Hematopoietic multipotent progenitor cell treated with erythropoietin and hydrocortisone succinate and interleukin-3 and kit ligand, for 17 days (in vitro differentiated cells): Measurements from ENCODE around the gene DMAP1.

Experiments used
- DNase-seq: peaks from one replicate; pipeline ENCODE4 v3.0.0-alpha.2; 2015; ENCODE audit warnings: low spot score

Gene DMAP1

DNA sequence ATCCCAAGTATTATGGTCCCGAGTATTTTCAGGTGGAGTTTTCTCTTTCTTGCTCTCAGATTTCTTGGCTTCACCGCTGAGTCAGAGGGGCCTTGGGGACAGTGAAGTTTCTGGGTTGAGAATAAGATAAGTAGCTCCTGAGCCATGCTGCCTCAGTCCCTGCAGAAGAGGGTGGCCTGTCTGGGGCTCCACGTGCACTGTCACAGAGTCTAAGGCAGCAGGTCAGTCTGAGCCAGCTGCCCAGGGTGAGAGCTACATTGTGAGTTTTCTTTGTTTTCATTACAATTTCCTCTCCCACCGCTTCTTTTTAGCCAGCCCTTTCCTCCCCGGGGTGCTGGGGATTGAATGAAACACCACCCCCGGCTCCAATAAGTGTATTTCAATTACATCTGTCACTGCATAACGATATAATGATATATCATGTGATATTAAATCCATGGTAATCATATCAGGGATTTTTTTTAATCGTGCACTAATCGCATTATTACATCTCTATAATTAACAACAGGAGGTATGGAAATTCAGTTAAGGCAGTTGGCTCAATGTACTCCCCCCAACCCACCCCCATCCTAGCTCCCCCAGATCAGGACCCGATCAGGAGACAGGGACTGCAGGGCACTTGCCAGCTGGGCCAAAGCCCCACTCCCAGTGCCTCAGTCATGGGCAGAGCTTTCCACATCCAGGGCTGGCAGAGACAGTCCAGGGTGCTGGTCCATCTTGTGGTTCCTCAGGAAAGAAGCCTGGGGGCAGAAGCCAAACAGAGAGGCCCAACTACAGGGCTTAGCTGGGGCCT lies 43.7 kb downstream of the DMAP1 start:
- DNase-seq: no peak

GRCh38 chr1:44259090-44259489 lies 45.8 kb downstream of the DMAP1 start:
- DNase-seq: no peak

GRCh38 chr1:44260792-44261170 lies 47.5 kb downstream of the DMAP1 start:
- DNase-seq: no peak

- no peak for DNase-seq
Observed at GRCh38 chr1:44261171-44261817, 48.0 kb downstream of the DMAP1 start.

GRCh38 chr1:44261962-44262361 lies 48.7 kb downstream of the DMAP1 start:
- no peak for DNase-seq

DNA sequence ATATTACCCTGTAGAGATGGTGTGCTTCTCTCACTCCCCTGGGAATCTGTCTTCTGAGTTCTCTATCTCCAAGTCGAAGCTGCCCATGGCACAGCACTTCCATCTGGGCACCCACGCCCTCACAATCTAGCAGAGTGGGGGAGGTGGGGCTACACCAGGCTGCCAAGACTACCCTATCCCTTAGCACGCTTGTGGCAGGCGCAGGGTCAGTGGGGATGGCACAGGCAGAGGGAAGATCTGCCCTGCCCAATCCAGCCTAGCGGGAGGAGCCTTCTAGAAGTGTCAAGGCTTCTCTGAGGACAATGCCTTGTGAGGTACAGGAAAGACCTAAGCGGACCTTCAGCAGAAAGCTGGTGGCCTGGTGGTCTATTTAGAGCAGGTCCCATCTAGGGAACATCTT lies 49.1 kb downstream of the DMAP1 start:
- DNase-seq: no peak

DNA sequence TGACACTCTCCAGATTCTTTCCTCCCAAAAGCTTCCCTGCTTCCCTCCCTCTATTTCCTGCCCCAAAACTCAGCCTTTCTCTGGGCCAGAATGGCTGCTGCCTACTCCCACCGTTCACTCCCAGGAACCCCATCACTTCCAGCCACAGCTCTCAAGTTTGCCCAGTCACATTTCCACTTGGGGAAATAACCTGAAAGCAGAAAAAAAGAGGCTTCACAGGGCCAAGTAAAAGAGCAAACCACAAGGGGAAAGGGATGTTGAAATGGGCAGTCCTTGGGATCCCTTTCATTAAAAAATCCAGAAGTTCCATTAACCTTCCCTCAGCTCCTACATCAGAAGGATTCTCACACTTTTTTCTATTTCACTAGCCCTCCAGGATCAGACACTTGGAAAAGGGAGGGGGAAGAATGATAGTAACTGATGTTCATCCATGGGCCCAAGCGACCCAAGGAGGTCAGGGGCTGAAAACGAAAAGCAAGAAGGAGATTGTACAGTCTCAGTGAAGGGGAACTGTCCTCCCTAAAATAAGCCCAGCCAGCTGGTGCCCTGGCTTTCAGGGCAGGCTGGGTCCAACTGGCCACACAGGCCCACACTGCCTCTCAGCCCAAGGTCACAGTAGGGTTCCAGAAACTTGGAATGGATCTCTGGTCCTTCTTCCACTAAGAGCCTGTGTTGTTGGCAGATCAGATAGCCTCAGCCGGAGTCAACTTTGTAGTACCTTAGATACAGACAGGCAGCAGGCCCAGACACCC lies 49.7 kb downstream of the DMAP1 start:
- DNase-seq: no peak

GRCh38 chr1:44263568-44264450 lies 50.5 kb downstream of the DMAP1 start:
- DNase-seq: no peak

DNA sequence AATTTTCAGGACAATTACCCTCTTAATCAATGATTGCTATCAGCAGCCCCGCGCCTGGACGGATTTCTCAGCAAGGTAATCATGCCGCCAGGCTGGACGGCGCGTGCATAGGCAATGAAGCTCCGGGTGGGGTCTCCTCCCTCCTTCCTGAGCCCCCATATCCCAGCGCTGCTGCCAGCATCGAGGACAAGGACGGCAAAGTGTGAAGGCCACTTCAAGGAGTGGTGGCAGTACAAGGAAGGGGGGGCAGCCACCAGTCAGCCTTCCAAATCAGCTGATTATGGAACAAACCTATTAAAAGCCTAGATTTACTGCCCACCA lies 51.1 kb downstream of the DMAP1 start:
- DNase-seq: no peak

GRCh38 chr1:44265656-44266358 lies 52.5 kb downstream of the DMAP1 start:
- DNase-seq: no peak

- DNase-seq: no peak
Observed at GRCh38 chr1:44266400-44267344, 53.4 kb downstream of the DMAP1 start.

DNA sequence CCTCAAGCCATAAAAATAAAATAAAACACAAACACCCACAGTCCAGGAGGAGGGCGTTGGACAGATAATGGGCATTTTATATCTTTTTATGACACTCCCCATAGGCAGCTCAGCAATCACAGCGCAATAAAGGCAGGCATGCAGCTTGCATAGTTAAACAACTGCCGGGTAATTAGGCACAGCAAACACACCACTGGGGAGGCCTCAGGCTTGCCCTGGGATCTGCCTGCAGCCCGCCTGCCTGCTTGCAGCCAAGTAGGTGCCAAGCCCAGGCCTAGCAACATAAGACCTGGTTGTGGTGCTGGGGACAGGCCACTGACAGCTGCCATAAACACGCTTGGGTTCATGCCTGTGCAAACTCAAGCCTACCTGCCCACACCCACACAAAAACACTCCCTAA lies 54.2 kb downstream of the DMAP1 start:
- no peak for DNase-seq

DNA sequence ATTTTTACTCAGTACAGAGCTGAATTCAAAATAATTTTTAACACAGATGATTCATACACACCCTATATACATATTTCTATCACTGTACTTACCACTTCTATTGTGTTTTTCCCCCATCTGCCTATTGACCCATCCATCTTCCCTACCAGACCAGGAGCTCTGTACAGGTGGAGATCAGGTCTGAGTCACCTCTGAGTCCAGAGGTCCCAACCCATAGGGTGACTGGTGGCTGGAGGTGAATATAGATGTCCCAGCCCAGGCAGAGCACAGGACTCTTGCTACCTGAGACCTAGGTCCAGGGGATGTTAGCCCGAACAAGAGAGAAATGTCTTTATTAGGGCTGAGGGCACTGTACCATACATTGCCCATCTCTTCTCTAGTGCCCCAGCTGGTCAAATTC lies 54.8 kb downstream of the DMAP1 start:
- no peak for DNase-seq
